Sigmoid colon (tissue), 4 donors: Measurements from ENCODE around the gene STX18.

Source experiments
- POLR2A ChIP-seq, 2 donors: fragments of 450-650 bp; IDR thresholded peaks; one replicate each; pipeline ENCODE4 v1.6.1; 2016; ENCODE audit warnings: antibody characterized with exemption in 2 of 2, mild to moderate bottlenecking in 2 of 2, moderate library complexity in 2 of 2
- POLR2AphosphoS5 ChIP-seq, 4 donors: sonication (generic); formaldehyde crosslinking; IDR thresholded peaks; one replicate each; pipeline ENCODE4 v1.6.1; 2017; ENCODE audit warnings: antibody characterized with exemption in 4 of 4
- TF ChIP-seq, protein P1 (sequence below), 4 experiments: fragments of 450-650 bp in 3 of 4; fragments of 200-600 bp in 1 of 4; IDR thresholded peaks; one replicate each; pipeline ENCODE4 v1.5.1; 2016 to 2019; ENCODE audit warnings: antibody characterized with exemption in 4 of 4, mild to moderate bottlenecking in 3 of 4, moderate library complexity in 2 of 4

DNA sequence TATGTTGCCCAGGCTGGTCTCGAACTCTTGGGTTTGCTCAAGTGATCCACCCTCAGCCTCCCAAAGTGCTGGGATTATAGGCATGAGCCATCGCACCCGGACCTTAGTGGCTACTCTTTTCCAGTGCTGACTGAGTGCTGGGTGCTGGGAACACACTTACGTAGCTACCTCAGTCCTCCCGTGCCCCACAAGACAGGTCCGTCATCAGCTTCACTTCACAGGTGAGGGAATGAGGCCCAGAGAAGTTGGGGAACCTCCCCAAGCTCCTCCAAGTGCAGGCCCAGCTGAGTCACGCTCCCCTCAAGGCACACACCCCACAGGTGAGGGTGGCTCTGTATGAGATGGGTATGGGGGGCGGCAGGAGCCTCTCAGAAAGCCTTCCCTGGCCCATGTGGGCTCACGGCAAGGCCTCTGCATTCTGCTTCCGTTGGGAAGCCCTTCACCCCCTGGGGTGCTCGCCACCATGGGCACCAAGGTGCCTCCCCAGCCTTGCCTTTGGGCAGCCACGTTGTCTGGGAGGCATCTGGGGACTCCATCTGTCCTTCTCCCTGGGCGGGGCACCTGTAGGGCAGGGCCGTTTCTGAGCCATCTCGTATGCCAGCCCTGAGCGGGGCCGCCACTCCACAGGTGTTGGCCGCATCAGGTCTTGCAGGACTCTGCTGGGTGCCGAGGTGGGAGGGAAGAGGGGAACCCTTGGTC, 126.6 kb downstream of the STX18 start:
- TF ChIP-seq, protein P1, sequence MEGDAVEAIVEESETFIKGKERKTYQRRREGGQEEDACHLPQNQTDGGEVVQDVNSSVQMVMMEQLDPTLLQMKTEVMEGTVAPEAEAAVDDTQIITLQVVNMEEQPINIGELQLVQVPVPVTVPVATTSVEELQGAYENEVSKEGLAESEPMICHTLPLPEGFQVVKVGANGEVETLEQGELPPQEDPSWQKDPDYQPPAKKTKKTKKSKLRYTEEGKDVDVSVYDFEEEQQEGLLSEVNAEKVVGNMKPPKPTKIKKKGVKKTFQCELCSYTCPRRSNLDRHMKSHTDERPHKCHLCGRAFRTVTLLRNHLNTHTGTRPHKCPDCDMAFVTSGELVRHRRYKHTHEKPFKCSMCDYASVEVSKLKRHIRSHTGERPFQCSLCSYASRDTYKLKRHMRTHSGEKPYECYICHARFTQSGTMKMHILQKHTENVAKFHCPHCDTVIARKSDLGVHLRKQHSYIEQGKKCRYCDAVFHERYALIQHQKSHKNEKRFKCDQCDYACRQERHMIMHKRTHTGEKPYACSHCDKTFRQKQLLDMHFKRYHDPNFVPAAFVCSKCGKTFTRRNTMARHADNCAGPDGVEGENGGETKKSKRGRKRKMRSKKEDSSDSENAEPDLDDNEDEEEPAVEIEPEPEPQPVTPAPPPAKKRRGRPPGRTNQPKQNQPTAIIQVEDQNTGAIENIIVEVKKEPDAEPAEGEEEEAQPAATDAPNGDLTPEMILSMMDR (IDR thresholded peaks at IDR 0.05), result no peak
- TF ChIP-seq POLR2A (IDR thresholded peaks at IDR 0.05), result no peak
- TF ChIP-seq POLR2AphosphoS5 (IDR thresholded peaks at IDR 0.05), result no peak
